ENCODE measurements around the gene FOLR2.

- TF ChIP-seq CTCF (IDR thresholded peaks at IDR 0.05), result no peak; the same call in 1 of the 2 replicates
- TF ChIP-seq POLR2AphosphoS5 (IDR thresholded peaks at IDR 0.05; ENCODE audit: low read depth, low read length), result no peak
- no peak for TF ChIP-seq REST (IDR thresholded peaks at IDR 0.05; ENCODE audit: insufficient read depth in 1 of 2, low read depth in 2 of 2, low read length in 1 of 2)
- no peak for TF ChIP-seq SIN3A (IDR thresholded peaks at IDR 0.05; ENCODE audit: borderline replicate concordance, insufficient read depth, low read depth, low read length)
Measured at GRCh38 chr11:72237112-72237931, 20.7 kb downstream of the FOLR2 start.

Measured in Panc1 (cell line).